Lung (tissue), 12 donors: ENCODE data around the gene RGS5. TPM values are rescaled to one million over a fixed set of nuclear protein-coding genes. Genes with fewer than 3 reads are reported as not detected.

Experiments
- ATAC-seq: fragments of 200-7000 bp; cut with Tn5 transposase; one replicate; pipeline ENCODE4 v1.9.1; 2020; ENCODE audit warnings: moderate number of reproducible peaks; ENCODE audit not compliant: insufficient read depth, low FRiP score
- DNase-seq, 3 donors: peaks; one replicate each; pipeline ENCODE4 v3.0.0-alpha.2; 2013 to 2017
- H3K27ac ChIP-seq, 2 donors: one replicate each; pipeline ENCODE4 v1.5.1; 2013; ENCODE audit warnings: mild to moderate bottlenecking in 2 of 2, moderate library complexity in 2 of 2, control low read depth in 1 of 2, inconsistent platforms in 1 of 2, low read depth in 1 of 2, low read length in 1 of 2
- H3K27me3 ChIP-seq, 3 donors: one replicate each; pipeline ENCODE4 v1.5.1; 2013; ENCODE audit warnings: low read length in 2 of 3; ENCODE audit not compliant: control insufficient read depth in 3 of 3, insufficient read depth in 3 of 3
- H3K36me3 ChIP-seq, 4 donors: one replicate each; pipeline ENCODE4 v1.5.1; 2013; ENCODE audit warnings: low read length in 4 of 4, mild to moderate bottlenecking in 1 of 4, moderate library complexity in 1 of 4; ENCODE audit not compliant: control insufficient read depth in 4 of 4, insufficient read depth in 4 of 4
- H3K4me1 ChIP-seq, 5 donors: one replicate each; pipeline ENCODE4 v1.5.1; 2013; ENCODE audit warnings: low read length in 5 of 5, mild to moderate bottlenecking in 2 of 5, moderate library complexity in 1 of 5; ENCODE audit not compliant: control insufficient read depth in 5 of 5, insufficient read depth in 5 of 5
- H3K4me3 ChIP-seq: one replicate; pipeline ENCODE4 v1.5.1; 2013; ENCODE audit warnings: mild to moderate bottlenecking, control low read depth, moderate library complexity
- H3K9ac ChIP-seq, 2 donors: one replicate each; pipeline ENCODE4 v1.5.1; 2013; ENCODE audit warnings: low read length in 2 of 2, control low read depth in 1 of 2; ENCODE audit not compliant: insufficient read depth in 1 of 2
- H3K9me3 ChIP-seq, 4 donors: one replicate each; pipeline ENCODE4 v1.5.1; 2013; ENCODE audit warnings: low read length in 3 of 4, mild to moderate bottlenecking in 1 of 4, moderate library complexity in 1 of 4; ENCODE audit not compliant: control insufficient read depth in 4 of 4, insufficient read depth in 3 of 4
- CTCF ChIP-seq: IDR thresholded peaks from 2 replicates; pipeline ENCODE4 v1.5.1; 2012; ENCODE audit warnings: mild to moderate bottlenecking; ENCODE audit errors: control extremely low read depth, extremely low read depth
- whole genome bisulfite sequencing, 2 donors: extraction: QIAGEN DNeasy Blood & Tissue Kit; methylation state at CpG; one replicate each; pipeline ENCODE4 v1.1.7; 2013; 5-methylcytosine and 5-hydroxymethylcytosine counted together
- polyA plus RNA-seq, 2 donors: library from polyadenylated mRNA; stranded (reverse); fragments of 200-250 nt; gene quantifications; one replicate each; pipeline ENCODE4 v1.2.1, GENCODE V29; 2013
- total RNA-seq, 2 donors: library from RNA; depleted of rRNA in 1 of 2; stranded (reverse); fragments of >200 nt in 1 of 2; gene quantifications; one replicate each; pipeline ENCODE4 v1.2.1, GENCODE V29; 2014 to 2021
- donor health status: control.
- donor health status: control.
- donor health status: Bipolar disorder and iron deficiency.
- donor health status: healthy.
- donor health status: DM: yes; HTN: yes; CAD: no.

The RGS5 gene
- total and polyA plus RNA-seq, 4 donors, result 10.3 to 77.2 (median 43.5) TPM

GRCh38 chr1:163161841-163162240 is 40.9 kb downstream of the RGS5 start:
- Histone ChIP-seq H3K4me1 (peaks cover 0 to 14% (median 0%) of the 10 kb centered on the region in 5 donors), H3K9me3 (no peaks in the 10 kb centered on the region), H3K27me3 (no peaks in the 10 kb centered on the region), H3K4me3 (no peak overlapping the region), H3K36me3 (no peaks in the 10 kb centered on the region), H3K9ac (no peak overlapping the region), H3K27ac (no peak overlapping the region)
- no peak for DNase-seq
- 66 to 67% methylated on average over 5 of the region's 5 CpGs for WGBS, 2 donors
- no peak for ATAC-seq
- TF ChIP-seq CTCF, result no peak

GRCh38 chr1:163161337-163161736 is 41.4 kb downstream of the RGS5 start:
- Histone ChIP-seq H3K27me3 (no peaks in the 10 kb centered on the region), H3K9me3 (no peaks in the 10 kb centered on the region), H3K27ac (no peak overlapping the region), H3K4me1 (peaks cover 0 to 14% (median 0%) of the 10 kb centered on the region in 5 donors), H3K9ac (no peak overlapping the region), H3K4me3 (no peak overlapping the region), H3K36me3 (no peaks in the 10 kb centered on the region)
- 56 to 63% methylated on average over 2 of the region's 2 CpGs for WGBS, 2 donors
- TF ChIP-seq CTCF, result no peak
- DNase-seq (no peak), ATAC-seq (no peak)

GRCh38 chr1:163155606-163156005 is 47.1 kb downstream of the RGS5 start:
- no peak for ATAC-seq
- DNase-seq, result no peak
- Histone ChIP-seq H3K36me3 (no peaks in the 10 kb centered on the region), H3K27ac (no peak overlapping the region), H3K27me3 (no peaks in the 10 kb centered on the region), H3K9ac (no peak overlapping the region), H3K4me3 (no peak overlapping the region), H3K4me1 (no peaks in the 10 kb centered on the region), H3K9me3 (no peaks in the 10 kb centered on the region)
- 91 to 94% methylated on average over 5 of the region's 5 CpGs for WGBS, 2 donors
- no peak for TF ChIP-seq CTCF

- Histone ChIP-seq H3K27ac (no peak overlapping the region), H3K36me3 (no peaks in the 10 kb centered on the region), H3K4me1 (no peaks in the 10 kb centered on the region), H3K27me3 (no peaks in the 10 kb centered on the region), H3K9ac (no peak overlapping the region), H3K4me3 (no peak overlapping the region), H3K9me3 (no peaks in the 10 kb centered on the region)
- no peak for TF ChIP-seq CTCF
- no peak for DNase-seq
- 89% methylated on average over 2 of the region's 2 CpGs for WGBS, 2 donors
- ATAC-seq, result no peak
Observed at GRCh38 chr1:163148911-163149310, 53.8 kb downstream of the RGS5 start.
